ES-I3 (cell line): ENCODE results near the gene BBS9.

Experiments
- H3K36me3 ChIP-seq: 2 replicates; pipeline ENCODE4 v1.6.1; 2013; ENCODE audit warnings: mild to moderate bottlenecking, low read length, control low read depth, moderate library complexity; ENCODE audit not compliant: insufficient read depth
- H3K4me1 ChIP-seq: 2 replicates; pipeline ENCODE4 v1.6.1; 2013; ENCODE audit warnings: mild to moderate bottlenecking, control low read depth, low read length; ENCODE audit not compliant: insufficient read depth
- H3K9ac ChIP-seq: 2 replicates; pipeline ENCODE4 v1.6.1; 2013; ENCODE audit warnings: low read depth, mild to moderate bottlenecking, low read length, moderate library complexity
- H3K9me3 ChIP-seq: 2 replicates; pipeline ENCODE4 v1.6.1; 2013; ENCODE audit warnings: mild to moderate bottlenecking, low read length, moderate library complexity; ENCODE audit not compliant: control insufficient read depth, insufficient read depth

BBS9 gene

GRCh38 chr7:33650828-33651227 is 521.5 kb downstream of the BBS9 start:
- H3K9me3 ChIP-seq, result no peaks in the 10 kb centered on the region
- no peaks in the 10 kb centered on the region for H3K4me1 ChIP-seq
- no peaks in the 10 kb centered on the region; the same call in 1 of the 2 replicates for H3K36me3 ChIP-seq
- no peak overlapping the region for H3K9ac ChIP-seq

- H3K4me1 ChIP-seq, result no peaks in the 10 kb centered on the region
- H3K9me3 ChIP-seq, result no peaks in the 10 kb centered on the region
These were observed 522.7 kb downstream of the BBS9 start for GRCh38 chr7:33651998-33652515.

GRCh38 chr7:33654676-33655075 is 525.3 kb downstream of the BBS9 start:
- Histone ChIP-seq H3K4me1 (no peaks in the 10 kb centered on the region), H3K9ac (no peak overlapping the region), H3K9me3 (no peaks in the 10 kb centered on the region), H3K36me3 (no peaks in the 10 kb centered on the region; the same call in 1 of the 2 replicates)

More at GRCh38 chr7:33651998-33652515, 522.7 kb downstream of the BBS9 start:
- H3K9ac ChIP-seq, result no peak overlapping the region
- H3K36me3 ChIP-seq, result no peaks in the 10 kb centered on the region; the same call in 1 of the 2 replicates
